Measurements from ENCODE around the gene CAPNS1.

- TF ChIP-seq CTCF (IDR thresholded peaks at IDR 0.05) (no peak), POLR2A (IDR thresholded peaks at IDR 0.05) (no peak)
Observed at GRCh38 chr19:36106991-36107390, 32.9 kb upstream of the CAPNS1 start.
